Measurements from ENCODE around the gene RASGRP4. TPM values are rescaled to one million over a fixed set of nuclear protein-coding genes. Genes with fewer than 3 reads are reported as not detected.

RASGRP4 gene
- polyA plus RNA-seq, 2 of the 4 experiments (the other 2 are of a cell fraction), result 0.22 to 0.30 TPM

GRCh38 chr19:38437295-38437694 lies 11.3 kb upstream of the RASGRP4 start:
- ChIA-PET POLR2A (no interaction called here), CTCF (interaction anchor here (0.6 to 8.2 kb wide), 7 partner anchors 10 to 63 kb away, joined by 3 to 65 read pairs (median 3); partner anchors contain the start of gene FAM98C)
- peaks cover 6% of the 10 kb centered on the region; the same call in 2 of the 3 replicates for H3K4me1 ChIP-seq
- H3K4me3 ChIP-seq, result no peak overlapping the region
- WGBS (ENCODE audit: missing lambda C conversion rate), result 69% methylated on average over 6 of the region's 6 CpGs
- H3K9me3 ChIP-seq, result no peaks in the 10 kb centered on the region
- FAIRE-seq (no peak), ATAC-seq (no peak), DNase-seq (ENCODE audit: low read depth in 1 of 2, low spot score in 1 of 2) (no peak)
- no peak for TF ChIP-seq KDM5A (IDR thresholded peaks at IDR 0.05)
- peak; percentile 74 for TF ChIP-seq KDM1A (IDR thresholded peaks at IDR 0.05; ENCODE audit: low read depth)
- no peak for TF ChIP-seq FOSB (CRISPR knock-in tag; IDR thresholded peaks at IDR 0.05)
- TF ChIP-seq EHF (CRISPR knock-in tag; IDR thresholded peaks at IDR 0.05), result no peak
- H3K4me2 ChIP-seq, result no peak overlapping the region
- H3K27ac ChIP-seq, result no peak overlapping the region

DNA sequence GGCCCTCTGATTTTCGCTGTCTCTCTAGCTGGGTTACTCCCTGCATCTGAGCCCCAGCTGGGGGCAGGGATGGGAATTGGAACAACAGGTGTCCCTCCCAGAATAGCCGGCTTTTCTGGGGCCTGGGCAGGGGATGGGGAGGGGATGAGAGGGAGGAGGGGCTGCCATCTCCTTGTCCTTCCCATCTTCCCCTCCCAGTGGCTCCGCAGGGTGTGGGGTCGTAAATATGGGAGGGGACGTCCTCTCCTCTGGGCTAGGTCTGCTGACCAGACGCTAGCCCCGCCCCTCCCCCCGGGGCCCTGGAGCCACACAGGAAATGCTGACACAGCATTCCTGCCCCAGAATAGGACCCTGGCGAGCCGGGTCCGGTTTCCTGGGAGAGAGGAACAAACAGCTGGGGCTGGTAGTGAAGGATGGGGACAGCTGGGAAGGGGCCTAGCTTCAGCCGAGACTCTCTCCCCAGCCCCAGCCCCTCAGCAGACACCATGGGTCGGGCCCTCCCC lies 8.6 kb upstream of the RASGRP4 start:
- whole genome bisulfite sequencing (ENCODE audit: missing lambda C conversion rate), result 52% methylated on average over 13 of the region's 13 CpGs
- no peak for TF ChIP-seq TP53 (CRISPR knock-in tag; IDR thresholded peaks at IDR 0.05)
- TF ChIP-seq EP300 (IDR thresholded peaks at IDR 0.05), result no peak
- no peak for TF ChIP-seq CBX2 (IDR thresholded peaks at IDR 0.05; ENCODE audit: borderline replicate concordance, low read depth)
- TF ChIP-seq JUNB (IDR thresholded peaks at IDR 0.05), result no peak
- no peak for TF ChIP-seq ZSCAN20 (CRISPR knock-in tag; IDR thresholded peaks at IDR 0.05)
- no peak for TF ChIP-seq HEYL (CRISPR knock-in tag; IDR thresholded peaks at IDR 0.05)
- peak; percentile 99 for TF ChIP-seq MAFK (IDR thresholded peaks at IDR 0.05; ENCODE audit: partially characterized antibody)
- Histone ChIP-seq H3K27ac (no peak overlapping the region), H3K4me3 (no peak overlapping the region), H3K4me2 (no peak overlapping the region), H3K4me1 (peaks cover 6% of the 10 kb centered on the region; the same call in 2 of the 3 replicates), H3K9me3 (no peaks in the 10 kb centered on the region)
- ChIA-PET POLR2A (no interaction called here), CTCF (interaction anchor here (0.6 to 8.2 kb wide), 6 partner anchors 9 to 543 kb away, joined by 3 to 65 read pairs (median 3); partner anchors contain the start of genes FAM98C, MRPS12, RASGRP4 and SARS2)
- FAIRE-seq (no peak), ATAC-seq (0 out of 6 replicates have a peak, but pooled peaks of 1 of the 2 experiments have one; percentile 11), DNase-seq (ENCODE audit: low read depth in 1 of 2, low spot score in 1 of 2) (no peak)

DNA sequence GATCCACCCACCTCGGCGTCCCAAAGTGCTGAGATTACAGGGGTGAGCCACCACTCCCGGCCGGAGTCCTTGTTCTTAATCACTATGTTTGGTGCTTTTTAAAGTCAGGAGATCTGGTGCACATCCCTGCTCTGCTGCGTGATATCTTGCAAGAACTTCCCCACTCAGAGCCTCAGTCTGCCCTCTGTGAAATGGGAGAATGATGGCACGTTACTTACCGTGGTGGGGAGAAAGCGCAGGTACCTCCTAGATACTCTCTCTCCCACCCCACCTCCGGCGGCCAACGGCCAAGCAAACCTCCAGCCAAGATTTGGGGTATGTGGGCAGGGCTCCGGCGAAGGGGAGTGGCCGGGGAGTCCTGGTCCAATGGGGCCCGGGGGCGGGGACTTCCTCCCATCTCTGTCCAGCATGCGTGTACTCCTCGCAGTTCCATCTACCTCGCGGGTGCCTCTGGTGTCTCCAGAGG lies 7.3 kb upstream of the RASGRP4 start, which contains the start of gene RYR1:
TSS of gene RYR1 (plus strand) at position 424 of the 466 bp plus-strand sequence. CDS start 139 bp downstream, outside the sequence.
- WGBS (ENCODE audit: missing lambda C conversion rate), result 29% methylated on average over 20 of the region's 20 CpGs
- ChIA-PET POLR2A (no interaction called here), CTCF (interaction anchor here (0.9 kb wide), 1 partner anchor 30 kb away, joined by 4 read pairs; the partner anchor contains the start of gene FAM98C)
- TF ChIP-seq HDAC2 (IDR thresholded peaks at IDR 0.05), result no peak
- 0 out of 2 replicates have a peak, but pooled peaks have one; percentile 40 for TF ChIP-seq RCOR1 (IDR thresholded peaks at IDR 0.05; ENCODE audit: low read depth, low read length)
- TF ChIP-seq POLR2AphosphoS2 (conservative IDR thresholded peaks at IDR 0.05; ENCODE audit: low read length), result no peak
- TF ChIP-seq FOSL2 (IDR thresholded peaks at IDR 0.05), result no peak
- no peak for TF ChIP-seq FOSL2 (CRISPR knock-in tag; IDR thresholded peaks at IDR 0.05)
- no peak for TF ChIP-seq FOXS1 (CRISPR knock-in tag; IDR thresholded peaks at IDR 0.05)
- TF ChIP-seq CBX2 (IDR thresholded peaks at IDR 0.05; ENCODE audit: borderline replicate concordance, low read depth), result no peak
- no peak for TF ChIP-seq ZSCAN20 (CRISPR knock-in tag; IDR thresholded peaks at IDR 0.05)
- TF ChIP-seq HOXA7 (CRISPR knock-in tag; IDR thresholded peaks at IDR 0.05), result no peak
- TF ChIP-seq MAX (IDR thresholded peaks at IDR 0.05), result 0 out of 2 replicates have a peak, but pooled peaks have one; percentile 8
- TF ChIP-seq, protein P1, sequence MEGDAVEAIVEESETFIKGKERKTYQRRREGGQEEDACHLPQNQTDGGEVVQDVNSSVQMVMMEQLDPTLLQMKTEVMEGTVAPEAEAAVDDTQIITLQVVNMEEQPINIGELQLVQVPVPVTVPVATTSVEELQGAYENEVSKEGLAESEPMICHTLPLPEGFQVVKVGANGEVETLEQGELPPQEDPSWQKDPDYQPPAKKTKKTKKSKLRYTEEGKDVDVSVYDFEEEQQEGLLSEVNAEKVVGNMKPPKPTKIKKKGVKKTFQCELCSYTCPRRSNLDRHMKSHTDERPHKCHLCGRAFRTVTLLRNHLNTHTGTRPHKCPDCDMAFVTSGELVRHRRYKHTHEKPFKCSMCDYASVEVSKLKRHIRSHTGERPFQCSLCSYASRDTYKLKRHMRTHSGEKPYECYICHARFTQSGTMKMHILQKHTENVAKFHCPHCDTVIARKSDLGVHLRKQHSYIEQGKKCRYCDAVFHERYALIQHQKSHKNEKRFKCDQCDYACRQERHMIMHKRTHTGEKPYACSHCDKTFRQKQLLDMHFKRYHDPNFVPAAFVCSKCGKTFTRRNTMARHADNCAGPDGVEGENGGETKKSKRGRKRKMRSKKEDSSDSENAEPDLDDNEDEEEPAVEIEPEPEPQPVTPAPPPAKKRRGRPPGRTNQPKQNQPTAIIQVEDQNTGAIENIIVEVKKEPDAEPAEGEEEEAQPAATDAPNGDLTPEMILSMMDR (IDR thresholded peaks at IDR 0.05), result no peak
- TF ChIP-seq MAFK (IDR thresholded peaks at IDR 0.05; ENCODE audit: partially characterized antibody), result no peak
- Histone ChIP-seq H3K4me1 (peaks cover 6% of the 10 kb centered on the region; the same call in 2 of the 3 replicates), H3K4me2 (peak within 1 kb of the TSS; percentile 61), H3K4me3 (peak within 1 kb of the TSS; percentile 12; the same call in 1 of the 3 replicates), H3K27ac (no peak within 1 kb of the TSS), H3K9me3 (no peaks in the 10 kb centered on the region)
- ATAC-seq (peak; percentile 77 to 91), FAIRE-seq (no peak), DNase-seq (ENCODE audit: low read depth in 1 of 2, low spot score in 1 of 2) (peak in 1 of 2 experiments; percentile 95)

Measured in A549 (cell line).